H1 (cell line): ENCODE data around the gene PSG7.
"Not testable (repeated sequence)": the region's sequence is repeated elsewhere in the genome, so short reads cannot be mapped to it uniquely, and the experiment has no call there.

Source experiments
- ATF2 ChIP-seq: IDR thresholded peaks from 2 replicates; pipeline ENCODE4 v1.6.1; 2012; ENCODE audit warnings: low read length, inconsistent platforms
- CTCF ChIP-seq, 3 experiments: IDR thresholded peaks; 1 replicate in 2 of 3; 2 replicates in 1 of 3; pipeline versions ENCODE4 v1.5.1 to v1.6.1; 2011; ENCODE audit warnings: low read length in 3 of 3, mild to moderate bottlenecking in 3 of 3, inconsistent platforms in 2 of 3, low read depth in 1 of 3, moderate library complexity in 1 of 3; ENCODE audit not compliant: insufficient read depth in 1 of 3; ENCODE audit errors: control extremely low read depth in 1 of 3
- EP300 ChIP-seq, 2 experiments: IDR thresholded peaks; 1 replicate in 1 of 2; 2 replicates in 1 of 2; pipeline ENCODE4 v1.6.1; 2011 to 2012; ENCODE audit warnings: low read depth in 2 of 2, low read length in 2 of 2, mild to moderate bottlenecking in 2 of 2, borderline replicate concordance in 1 of 2, inconsistent platforms in 1 of 2, moderate library complexity in 1 of 2
- POLR2A ChIP-seq, 2 experiments: IDR thresholded peaks; 1 replicate in 1 of 2; 2 replicates in 1 of 2; pipeline ENCODE4 v1.6.1; 2011; ENCODE audit warnings: low read depth in 2 of 2, low read length in 2 of 2, mild to moderate bottlenecking in 2 of 2; ENCODE audit errors: control extremely low read depth in 1 of 2
- POLR2AphosphoS5 ChIP-seq: IDR thresholded peaks from 2 replicates; pipeline ENCODE4 v1.6.1; 2011; ENCODE audit warnings: low read depth, low read length
- TAF1 ChIP-seq: IDR thresholded peaks from 2 replicates; pipeline ENCODE4 v1.6.1; 2011; ENCODE audit warnings: mild to moderate bottlenecking, low read depth, low read length

- TF ChIP-seq EP300 (IDR thresholded peaks at IDR 0.05; ENCODE audit: borderline replicate concordance in 1 of 2, low read depth in 2 of 2, low read length in 2 of 2); CTCF (IDR thresholded peaks at IDR 0.05; ENCODE audit: control extremely low read depth in 1 of 3, insufficient read depth in 1 of 3, low read depth in 1 of 3, low read length in 3 of 3); POLR2A (IDR thresholded peaks at IDR 0.05; ENCODE audit: control extremely low read depth in 1 of 2, low read depth in 2 of 2, low read length in 2 of 2); ATF2; TAF1; POLR2AphosphoS5: not testable (repeated sequence)
Observed at GRCh38 chr19:42920971-42921370, 16.0 kb downstream of the PSG7 start.
